GM23338 (cell line): ENCODE measurements around the gene GNGT1.
A peak's percentile ranks its signal among the peaks of the same experiment; 100 is the strongest.

ENCODE experiments used
- CTCF ChIP-seq, 2 experiments: fragments of 200-600 bp in 1 of 2; sonication (generic) in 1 of 2; conservative IDR thresholded peaks; 2 replicates each; pipeline versions ENCODE4 v1.5.1 to v1.6.1; 2016 to 2017; ENCODE audit warnings: antibody characterized with exemption in 2 of 2, low read depth in 2 of 2, mild to moderate bottlenecking in 2 of 2, moderate library complexity in 1 of 2
- EZH2 ChIP-seq: fragments of 200-600 bp; sonication (generic); IDR thresholded peaks from one replicate; pipeline ENCODE4 v1.8.0; 2017; ENCODE audit warnings: antibody characterized with exemption, mild to moderate bottlenecking, low read depth; ENCODE audit not compliant: unreplicated experiment

GRCh38 chr7:93902777-93903423, 3.5 kb upstream of the GNGT1 start:
- TF ChIP-seq EZH2 (no peak), CTCF (conservative IDR thresholded peaks at IDR 0.05; ENCODE audit: low read depth in 2 of 2) (peak; percentile 76 to 99)
